B cell (primary cell): ENCODE data around the gene ALDH1A1.

Source experiments
- CTCF ChIP-seq: fragments of 200-600 bp; IDR thresholded peaks from one replicate; pipeline ENCODE4 v1.8.0; 2022; ENCODE audit warnings: antibody characterized with exemption, mild to moderate bottlenecking
- EZH2 ChIP-seq: IDR thresholded peaks from 2 replicates; pipeline ENCODE4 v1.6.1; 2012; ENCODE audit warnings: borderline replicate concordance, low read depth, mild to moderate bottlenecking, moderate library complexity, low read length; ENCODE audit not compliant: insufficient read depth, poor library complexity, severe bottlenecking

GRCh38 chr9:72929542-72929941, 23.3 kb downstream of the ALDH1A1 start:
- TF ChIP-seq CTCF (no peak), EZH2 (no peak)
